OCI-LY7 (cell line): ENCODE data around the gene KISS1R. TPM values are rescaled to one million over a fixed set of nuclear protein-coding genes. Genes with fewer than 3 reads are reported as not detected.

Source experiments
- BruUV-seq: library from RNA; stranded (reverse); fragments of 400-500 nt; replicated peaks from 2 replicates; lab custom pipeline; 2021; lab: Mats Ljungman, UMichigan
- CTCF ChIA-PET: fragments of 300-600 bp; sonication (Branson Sonifier 250); formaldehyde crosslinking; loops from one replicate; lab custom pipeline; 2022; ENCODE audit warnings: antibody characterized with exemption; ENCODE audit not compliant: unreplicated experiment; lab: Charles Lee
- POLR2A ChIA-PET: fragments of 300-600 bp; sonication (Branson Sonifier 250); formaldehyde crosslinking; loops from one replicate; lab custom pipeline; 2022; ENCODE audit warnings: antibody characterized with exemption; lab: Charles Lee
- DNase-seq: peaks from one replicate; pipeline ENCODE4 v3.0.0-alpha.2; 2015; ENCODE audit warnings: low spot score
- H2AFZ ChIP-seq: fragments of 200-600 bp; sonication (generic), shearing (Covaris generic); 2 replicates; pipeline ENCODE4 v1.6.1; 2014; ENCODE audit warnings: mild to moderate bottlenecking, antibody characterized with exemption, low read length, moderate library complexity
- H3K27ac ChIP-seq: fragments of 200-600 bp; sonication (generic); 2 replicates; pipeline ENCODE4 v1.5.1; 2014; ENCODE audit warnings: mixed run types, low read depth, mild to moderate bottlenecking, moderate library complexity, low read length, inconsistent platforms; ENCODE audit not compliant: poor library complexity, severe bottlenecking
- H3K36me3 ChIP-seq: fragments of 200-600 bp; sonication (generic); 2 replicates; pipeline ENCODE4 v1.6.1; 2014; ENCODE audit warnings: mild to moderate bottlenecking, antibody characterized with exemption, low read length, moderate library complexity, mixed read lengths; ENCODE audit not compliant: insufficient read depth
- H3K4me1 ChIP-seq: fragments of 200-600 bp; sonication (generic); 2 replicates; pipeline ENCODE4 v1.5.1; 2014; ENCODE audit warnings: mild to moderate bottlenecking, low read length; ENCODE audit not compliant: insufficient read depth, poor library complexity, severe bottlenecking
- H3K4me2 ChIP-seq: fragments of 200-600 bp; sonication (generic); 2 replicates; pipeline ENCODE4 v1.6.1; 2014; ENCODE audit warnings: mild to moderate bottlenecking, low read length
- H3K4me3 ChIP-seq: fragments of 200-600 bp; sonication (generic); 2 replicates; pipeline ENCODE4 v1.5.1; 2014; ENCODE audit warnings: mild to moderate bottlenecking, low read depth, low read length; ENCODE audit not compliant: poor library complexity, severe bottlenecking
- H3K79me2 ChIP-seq: fragments of 200-600 bp; sonication (generic); 2 replicates; pipeline ENCODE4 v1.6.1; 2016; ENCODE audit warnings: low read depth, mild to moderate bottlenecking, low read length, moderate library complexity, mixed read lengths; ENCODE audit not compliant: insufficient read depth
- H3K9me2 ChIP-seq: fragments of 200-600 bp; sonication (generic); 2 replicates; pipeline ENCODE4 v1.6.1; 2016; ENCODE audit warnings: mild to moderate bottlenecking, low read length, mixed read lengths; ENCODE audit not compliant: insufficient read depth
- H3K9me3 ChIP-seq: fragments of 200-600 bp; sonication (generic); 2 replicates; pipeline ENCODE4 v1.6.1; 2014; ENCODE audit warnings: mild to moderate bottlenecking, mixed run types, low read length, mixed read lengths
- H4K20me1 ChIP-seq: fragments of 200-600 bp; sonication (generic); 2 replicates; pipeline ENCODE4 v1.6.1; 2014; ENCODE audit warnings: mild to moderate bottlenecking, antibody characterized with exemption, low read length, moderate library complexity, mixed read lengths; ENCODE audit not compliant: insufficient read depth
- CTCF ChIP-seq: fragments of 200-600 bp; sonication (generic); conservative IDR thresholded peaks from 2 replicates; pipeline ENCODE4 v1.5.1; 2014; ENCODE audit warnings: mild to moderate bottlenecking, antibody characterized with exemption, low read length, moderate library complexity, mixed read lengths
- EZH2phosphoT487 ChIP-seq: fragments of 200-600 bp; sonication (generic); IDR thresholded peaks from 2 replicates; pipeline ENCODE4 v1.6.1; 2018; ENCODE audit warnings: low read depth, borderline replicate concordance, mild to moderate bottlenecking, mixed run types, antibody characterized with exemption, low read length, moderate library complexity, mixed read lengths
- intact Hi-C: fragments of 100-400 bp; cut with micrococcal nuclease; formaldehyde crosslinking; loops from one replicate; pipeline ENCODE4 v1.10.0; 2022; ENCODE audit not compliant: unreplicated experiment
- total RNA-seq, 2 experiments: library from RNA; depleted of rRNA in 1 of 2; stranded (reverse); fragments of >200 nt in 1 of 2; shearing (Covaris generic) in 1 of 2; gene quantifications; 2 replicates each; pipeline ENCODE4 v1.2.3, GENCODE V29; 2014 to 2022

The KISS1R gene
- total RNA-seq, 2 experiments from 2014 or later: not detected

GRCh38 chr19:962683-963400 lies 45.7 kb downstream of the KISS1R start:
- no peak overlapping the region for H3K4me2 ChIP-seq
- H3K36me3 ChIP-seq: peaks cover 8% of the 10 kb centered on the region; the same call in 1 of the 2 replicates
- no peaks in the 10 kb centered on the region for H4K20me1 ChIP-seq
- no peak overlapping the region for H2AFZ ChIP-seq
- H3K79me2 ChIP-seq: no peaks in the 10 kb centered on the region
- H3K4me1 ChIP-seq: no peaks in the 10 kb centered on the region
- CTCF ChIA-PET: no interaction called here
- no peak for TF ChIP-seq EZH2phosphoT487
- TF ChIP-seq CTCF: no peak
- no TSS peak for BruUV-seq
- no peaks in the 10 kb centered on the region for H3K9me2 ChIP-seq
- no peak overlapping the region for H3K4me3 ChIP-seq
- POLR2A ChIA-PET: interaction anchor here (0.6 kb wide), 1 partner anchor 213 kb away, joined by 4 read pairs; no protein-coding TSS in a partner anchor
- H3K9me3 ChIP-seq: 0 out of 2 replicates have a peak, but pooled peaks cover 4% of the 10 kb centered on the region
- intact Hi-C loops: no loop called here
- H3K27ac ChIP-seq: no peak overlapping the region
- no peak for DNase-seq

GRCh38 chr19:963486-963951 lies 46.4 kb downstream of the KISS1R start:
- H3K9me3 ChIP-seq: 0 out of 2 replicates have a peak, but pooled peaks cover 4% of the 10 kb centered on the region
- H3K36me3 ChIP-seq: peaks cover 8% of the 10 kb centered on the region; the same call in 1 of the 2 replicates
- no peak overlapping the region for H3K4me3 ChIP-seq
- TF ChIP-seq EZH2phosphoT487 (no peak), CTCF (no peak)
- no peak overlapping the region for H3K4me2 ChIP-seq
- H3K4me1 ChIP-seq: no peaks in the 10 kb centered on the region
- H3K79me2 ChIP-seq: no peaks in the 10 kb centered on the region
- intact Hi-C loops: no loop called here
- ChIA-PET POLR2A (no interaction called here), CTCF (no interaction called here)
- no peak overlapping the region for H3K27ac ChIP-seq
- no peak for DNase-seq
- no peaks in the 10 kb centered on the region for H4K20me1 ChIP-seq
- H3K9me2 ChIP-seq: no peaks in the 10 kb centered on the region
- BruUV-seq: no TSS peak
- H2AFZ ChIP-seq: no peak overlapping the region

- TF ChIP-seq CTCF (no peak), EZH2phosphoT487 (no peak)
- no peak for DNase-seq
- H2AFZ ChIP-seq: no peak overlapping the region
- ChIA-PET CTCF (no interaction called here), POLR2A (no interaction called here)
- intact Hi-C loops: no loop called here
- peaks cover 8% of the 10 kb centered on the region; the same call in 1 of the 2 replicates for H3K36me3 ChIP-seq
- 0 out of 2 replicates have a peak, but pooled peaks cover 4% of the 10 kb centered on the region for H3K9me3 ChIP-seq
- no peaks in the 10 kb centered on the region for H3K79me2 ChIP-seq
- H3K4me1 ChIP-seq: no peaks in the 10 kb centered on the region
- no peak overlapping the region for H3K27ac ChIP-seq
- H3K4me3 ChIP-seq: no peak overlapping the region
- H4K20me1 ChIP-seq: no peaks in the 10 kb centered on the region
- no peak overlapping the region for H3K4me2 ChIP-seq
- no peaks in the 10 kb centered on the region for H3K9me2 ChIP-seq
- BruUV-seq: no TSS peak
These were observed 47.0 kb downstream of the KISS1R start for GRCh38 chr19:964116-964520.
